GM19467 (cell line): ENCODE results near the gene BUD13.
"Not testable (repeated sequence)": the region's sequence is repeated elsewhere in the genome, so short reads cannot be mapped to it uniquely, and the experiment has no call there.

Experiments used
- ATAC-seq: cut with Tn5 transposase; IDR thresholded peaks from one replicate; pipeline ENCODE4 v1.9.1; 2021; ENCODE audit warnings: mild to moderate bottlenecking, moderate library complexity; ENCODE audit not compliant: unreplicated experiment

Gene BUD13, protein sequence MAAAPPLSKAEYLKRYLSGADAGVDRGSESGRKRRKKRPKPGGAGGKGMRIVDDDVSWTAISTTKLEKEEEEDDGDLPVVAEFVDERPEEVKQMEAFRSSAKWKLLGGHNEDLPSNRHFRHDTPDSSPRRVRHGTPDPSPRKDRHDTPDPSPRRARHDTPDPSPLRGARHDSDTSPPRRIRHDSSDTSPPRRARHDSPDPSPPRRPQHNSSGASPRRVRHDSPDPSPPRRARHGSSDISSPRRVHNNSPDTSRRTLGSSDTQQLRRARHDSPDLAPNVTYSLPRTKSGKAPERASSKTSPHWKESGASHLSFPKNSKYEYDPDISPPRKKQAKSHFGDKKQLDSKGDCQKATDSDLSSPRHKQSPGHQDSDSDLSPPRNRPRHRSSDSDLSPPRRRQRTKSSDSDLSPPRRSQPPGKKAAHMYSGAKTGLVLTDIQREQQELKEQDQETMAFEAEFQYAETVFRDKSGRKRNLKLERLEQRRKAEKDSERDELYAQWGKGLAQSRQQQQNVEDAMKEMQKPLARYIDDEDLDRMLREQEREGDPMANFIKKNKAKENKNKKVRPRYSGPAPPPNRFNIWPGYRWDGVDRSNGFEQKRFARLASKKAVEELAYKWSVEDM

DNA sequence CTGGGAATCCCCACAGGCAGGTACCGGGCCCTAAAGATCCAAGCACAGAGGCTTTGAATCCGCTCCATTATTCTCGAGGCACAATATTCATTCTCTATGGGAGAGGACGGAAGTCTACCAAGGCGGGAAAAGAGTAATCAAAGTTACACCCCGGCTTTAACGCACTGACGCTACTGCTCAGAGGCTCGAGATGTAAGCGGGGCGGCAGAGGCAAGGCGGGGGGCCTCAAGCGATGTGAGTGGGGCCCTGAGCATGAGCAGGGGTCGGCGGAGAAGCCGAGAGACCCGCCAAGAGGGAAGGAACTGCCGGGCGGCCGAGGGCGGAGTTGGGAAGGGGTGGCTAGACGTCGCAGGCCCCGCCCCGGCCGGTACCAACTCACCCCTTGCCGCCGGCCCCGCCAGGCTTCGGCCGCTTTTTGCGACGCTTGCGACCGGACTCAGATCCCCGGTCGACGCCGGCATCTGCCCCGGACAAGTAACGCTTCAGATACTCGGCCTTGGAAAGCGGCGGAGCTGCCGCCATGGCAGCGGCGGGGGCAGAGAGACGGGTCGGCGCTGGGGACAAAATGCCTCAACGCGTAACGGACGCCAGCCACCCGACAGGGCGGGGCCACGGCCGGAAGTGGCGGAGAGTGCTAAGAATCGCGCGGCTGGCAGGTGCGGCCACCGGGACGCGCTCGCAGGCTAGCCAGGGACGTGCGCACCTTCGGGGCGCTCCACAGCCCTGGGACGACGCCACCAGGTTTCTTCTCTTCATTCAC lies at the start of gene BUD13:
Gene BUD13 (minus strand): TSS at position 545 of the 760 bp plus-strand sequence. CDS start 23 bp downstream, at position 522.
- ATAC-seq: peak; percentile 84

DNA sequence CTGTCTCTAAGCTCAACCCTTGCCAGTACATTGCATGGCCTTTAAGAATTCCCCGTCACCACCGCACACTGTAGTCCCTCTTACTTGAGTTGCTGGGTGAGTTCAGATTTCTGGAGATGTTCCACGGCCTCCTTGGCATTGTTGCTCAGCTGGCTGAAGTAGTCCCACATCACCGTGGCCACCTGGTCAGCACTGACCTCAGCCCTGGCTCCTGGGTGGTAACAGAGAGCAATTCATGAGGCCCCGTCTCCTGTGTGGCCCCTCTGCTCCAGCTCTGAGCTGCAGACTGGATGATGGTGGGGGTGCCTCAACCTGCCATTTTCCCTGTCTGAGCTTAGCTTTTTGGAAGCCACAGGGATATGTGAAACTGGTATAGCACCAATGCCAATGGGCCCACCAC lies 49.8 kb upstream of the BUD13 start:
- no peak for ATAC-seq

DNA sequence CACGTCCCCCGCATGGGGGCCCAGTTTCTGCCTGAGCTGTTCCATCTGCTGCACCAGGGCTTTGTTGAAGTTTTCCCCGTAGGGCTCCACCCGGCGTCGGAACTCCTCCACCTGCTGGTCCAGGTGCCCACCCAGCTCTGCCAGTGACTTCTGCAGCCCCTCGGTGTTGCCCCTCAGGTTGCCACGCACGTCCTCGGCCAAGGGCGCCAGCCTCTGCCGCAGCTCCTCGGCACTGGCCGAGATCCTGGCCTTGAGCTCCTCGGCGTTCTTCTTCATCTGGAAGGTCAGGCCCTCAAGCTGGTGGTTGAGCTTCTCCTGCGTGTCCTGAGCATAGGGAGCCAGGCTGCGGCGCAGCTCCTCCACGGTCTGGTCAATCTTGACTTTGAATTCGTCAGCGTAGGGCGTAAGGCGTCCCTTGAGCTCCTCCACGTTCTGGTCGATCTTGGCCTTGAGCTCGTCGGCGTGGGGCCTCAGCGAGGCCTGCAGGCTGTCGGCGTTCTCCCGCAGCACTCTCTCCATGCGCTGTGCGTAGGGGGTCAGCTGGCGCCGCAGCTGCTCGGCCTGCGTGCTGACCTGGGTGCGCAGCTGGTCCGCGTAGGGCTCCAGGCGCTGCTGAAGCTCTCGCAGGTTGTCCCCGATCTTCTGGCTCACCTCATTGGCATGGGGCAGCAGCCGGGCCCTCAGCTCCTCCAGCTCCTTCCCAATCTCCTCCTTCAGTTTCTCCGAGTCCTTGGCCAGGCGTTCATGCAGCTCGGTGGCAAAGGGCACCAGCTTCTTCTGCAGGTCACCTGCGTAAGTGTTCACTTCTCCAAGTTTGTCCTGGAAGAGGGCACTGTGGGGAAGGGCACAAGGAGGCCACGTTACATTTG lies 48.5 kb upstream of the BUD13 start:
- ATAC-seq: no peak

DNA sequence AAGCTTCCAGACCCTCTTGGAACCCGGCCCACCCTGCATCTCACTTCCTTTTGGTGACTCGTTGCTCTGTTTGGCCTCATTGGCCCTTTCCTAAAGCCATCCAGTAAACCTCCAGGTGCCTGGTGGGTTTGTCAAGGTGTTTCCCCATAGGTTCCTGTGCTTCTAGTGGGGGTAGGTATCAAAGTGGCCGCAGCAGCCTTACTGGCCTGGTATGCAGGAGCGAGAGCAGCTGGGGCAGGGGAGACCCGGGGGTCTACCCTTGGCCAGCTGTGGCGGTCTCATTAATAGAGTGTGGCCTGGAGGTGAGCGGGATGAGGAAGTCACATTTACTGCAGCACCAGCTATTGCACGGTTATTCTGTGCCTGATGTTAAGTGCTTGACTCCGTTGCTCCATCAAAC lies 46.3 kb upstream of the BUD13 start:
- ATAC-seq: no peak

DNA sequence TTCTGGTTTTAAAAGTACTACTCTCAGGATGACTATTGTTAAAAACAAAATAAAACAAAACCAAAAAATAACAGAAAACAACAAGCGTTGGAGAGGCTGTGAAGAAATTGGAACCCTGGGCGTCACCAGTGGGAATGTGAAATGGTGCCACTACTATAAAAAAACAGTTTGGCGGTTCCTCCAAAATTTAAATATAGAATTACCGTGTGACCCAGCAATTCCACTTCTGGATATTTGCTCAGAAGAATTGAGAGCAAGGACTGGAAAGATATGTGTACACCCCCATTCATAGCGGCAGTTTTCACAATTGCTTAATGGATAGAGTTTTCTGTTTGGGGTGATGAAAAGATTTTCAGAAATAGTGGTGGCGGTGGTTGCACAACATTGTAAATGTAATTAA lies 41.7 kb upstream of the BUD13 start:
- ATAC-seq: no peak

DNA sequence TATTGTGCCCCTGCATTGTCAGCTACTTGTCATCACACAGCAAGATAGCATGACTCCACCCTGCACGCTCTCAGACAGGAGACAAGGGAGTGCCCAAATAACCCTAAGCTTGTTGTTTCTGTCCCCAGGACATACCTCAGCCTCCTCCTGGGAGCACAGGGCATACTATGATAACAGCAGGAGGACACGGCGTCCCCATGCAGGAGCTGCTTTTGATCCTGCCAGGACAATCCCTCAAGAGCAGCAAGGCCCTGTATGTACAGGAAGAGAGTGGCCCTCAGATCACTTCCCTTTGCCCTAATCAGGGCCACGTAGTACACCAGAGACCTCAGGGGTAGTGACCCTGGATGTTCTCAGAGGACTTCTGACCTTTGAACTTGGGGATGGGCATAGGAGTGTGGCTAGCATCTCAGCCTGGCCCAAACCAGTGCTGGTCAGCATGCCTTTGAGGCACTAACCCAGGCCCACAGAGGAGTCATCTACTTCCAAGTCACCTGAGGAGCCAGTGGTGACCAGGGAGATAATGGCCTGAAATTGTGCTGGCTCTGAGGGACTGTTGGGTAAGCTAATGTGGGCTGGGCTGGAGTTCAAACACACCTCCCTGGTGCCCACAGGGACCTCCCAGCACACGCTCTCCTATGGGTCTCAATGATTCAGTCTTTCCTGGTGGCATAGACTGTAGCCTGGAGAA lies 41.1 kb upstream of the BUD13 start:
- ATAC-seq: no peak

DNA sequence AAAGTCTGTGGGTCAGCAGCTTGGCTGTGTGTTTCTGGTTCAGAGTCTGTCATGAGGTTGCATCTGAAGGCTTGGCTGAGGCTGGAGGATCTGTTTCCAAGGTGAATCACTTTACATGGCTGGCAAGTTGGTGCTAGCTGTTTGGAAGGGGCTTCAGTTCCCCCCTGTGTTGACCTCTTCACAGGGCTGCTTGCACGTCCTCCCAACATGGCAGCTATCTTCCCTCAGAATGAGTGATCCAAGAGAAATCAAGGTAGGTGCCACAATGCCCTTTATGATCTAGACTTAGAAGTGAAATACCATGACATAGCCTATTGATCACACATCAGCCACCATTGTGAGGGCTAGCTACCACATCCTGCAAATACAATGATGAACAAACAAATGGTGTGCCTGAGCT lies 40.4 kb upstream of the BUD13 start:
- ATAC-seq: no peak

DNA sequence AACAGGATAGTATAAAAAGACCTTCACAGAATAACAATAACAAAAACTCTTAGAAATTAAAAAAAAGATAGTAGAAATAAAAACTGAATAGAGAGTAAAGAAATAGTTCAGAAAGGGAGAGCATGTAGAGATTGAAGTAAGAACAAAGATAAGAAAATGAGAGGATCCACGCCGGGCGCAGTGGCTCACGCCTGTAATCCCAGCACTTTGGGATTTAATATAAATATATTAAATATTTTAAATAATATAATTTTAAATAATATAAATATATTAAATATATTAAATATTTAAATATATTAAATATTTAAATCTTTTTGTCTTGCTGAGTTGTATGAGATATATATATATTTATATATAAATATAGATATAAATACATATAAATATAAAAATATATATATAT lies 39.3 kb upstream of the BUD13 start:
- no peak for ATAC-seq

DNA sequence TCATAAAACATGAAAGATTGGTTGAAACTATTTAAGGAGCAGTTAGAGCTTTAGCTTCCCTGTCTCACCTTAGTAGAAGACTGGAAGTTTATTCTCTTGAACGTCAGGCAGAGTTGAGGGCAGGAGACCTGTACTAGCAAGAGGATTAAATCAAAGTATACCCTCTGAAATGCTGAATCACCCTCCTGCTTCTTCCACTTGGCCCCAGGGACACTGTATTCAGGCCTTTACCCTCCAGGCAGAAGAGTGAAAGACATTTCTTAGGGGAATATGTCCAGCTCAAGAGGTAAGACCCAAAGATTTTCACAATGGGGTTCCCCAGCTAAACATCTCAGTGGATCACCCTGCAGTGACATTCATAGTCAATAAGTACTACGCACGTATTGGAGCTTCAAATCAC lies 38.4 kb upstream of the BUD13 start:
- ATAC-seq: no peak

DNA sequence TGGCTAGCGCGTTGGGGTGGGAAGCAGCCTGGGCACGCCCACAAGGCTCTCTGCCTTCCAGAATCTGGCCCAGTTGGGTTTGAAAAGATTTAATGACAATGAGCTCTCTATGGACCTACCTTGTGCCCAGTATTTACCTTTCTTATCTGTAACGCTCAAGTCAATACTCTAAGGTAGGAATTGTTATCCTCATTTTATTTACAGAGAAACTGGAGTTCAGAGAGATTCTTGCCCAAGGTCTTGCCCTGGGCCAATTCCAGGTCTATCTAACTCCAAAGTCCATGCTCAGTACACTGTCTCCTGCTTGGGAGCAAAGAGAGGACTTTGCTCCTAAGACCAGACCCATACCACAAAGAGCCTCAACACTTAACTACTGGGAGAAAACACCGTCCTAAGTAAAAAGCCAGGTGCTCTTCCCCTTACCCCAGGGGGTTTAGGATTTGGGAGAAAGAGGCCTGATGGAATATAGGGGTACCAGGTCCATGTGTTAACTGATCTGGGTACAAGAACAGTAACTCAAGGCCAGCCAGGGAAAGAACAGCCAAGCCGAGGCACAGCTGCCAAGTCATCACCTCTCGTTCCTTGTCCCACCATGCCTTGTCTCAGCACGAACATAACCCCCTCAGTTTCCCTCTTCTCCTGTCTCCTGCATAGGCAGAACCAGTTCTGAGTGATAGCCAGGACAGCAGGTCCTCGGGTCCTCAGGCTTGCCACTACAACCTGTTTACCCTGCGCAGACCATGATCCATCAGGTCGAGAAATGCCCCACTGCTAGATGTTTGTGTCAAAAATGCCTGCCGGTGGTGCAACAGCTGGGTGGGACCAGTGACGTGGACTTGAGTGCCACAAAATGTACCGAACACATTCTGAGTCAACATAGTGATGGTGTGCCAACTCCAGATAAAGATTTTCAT lies 35.7 kb upstream of the BUD13 start:
- no peak for ATAC-seq

DNA sequence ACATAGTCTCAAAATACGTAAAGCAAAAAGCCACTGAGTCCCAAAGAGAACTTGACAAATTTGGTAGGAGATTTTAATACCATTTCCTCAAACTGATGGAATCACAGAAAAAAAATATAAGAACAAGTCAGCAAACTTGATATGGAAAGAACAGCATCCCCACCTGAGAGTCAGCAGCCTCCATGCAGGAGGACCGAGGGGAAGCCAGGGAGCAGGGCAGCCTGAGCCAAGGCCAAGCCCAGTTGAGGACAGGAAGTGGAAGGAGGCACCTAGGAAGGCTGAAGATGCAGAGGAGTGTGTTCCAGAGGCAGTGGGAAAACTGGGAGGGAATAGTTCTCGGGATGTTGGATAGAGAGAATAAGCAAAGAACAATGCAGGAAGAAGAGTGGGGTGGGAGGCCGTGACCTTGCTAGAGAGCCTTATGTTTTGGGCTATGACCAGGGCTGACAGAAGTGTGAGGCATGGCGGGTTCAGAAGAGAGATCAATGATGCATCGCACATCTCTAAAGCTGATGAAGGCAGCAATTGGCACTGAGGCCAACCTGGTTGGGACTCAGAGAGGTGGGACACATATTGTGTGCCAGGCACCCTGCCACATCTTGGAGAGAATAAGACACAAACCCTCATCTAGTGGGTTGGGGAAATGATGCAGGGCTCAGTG lies 34.9 kb upstream of the BUD13 start:
- ATAC-seq: no peak

DNA sequence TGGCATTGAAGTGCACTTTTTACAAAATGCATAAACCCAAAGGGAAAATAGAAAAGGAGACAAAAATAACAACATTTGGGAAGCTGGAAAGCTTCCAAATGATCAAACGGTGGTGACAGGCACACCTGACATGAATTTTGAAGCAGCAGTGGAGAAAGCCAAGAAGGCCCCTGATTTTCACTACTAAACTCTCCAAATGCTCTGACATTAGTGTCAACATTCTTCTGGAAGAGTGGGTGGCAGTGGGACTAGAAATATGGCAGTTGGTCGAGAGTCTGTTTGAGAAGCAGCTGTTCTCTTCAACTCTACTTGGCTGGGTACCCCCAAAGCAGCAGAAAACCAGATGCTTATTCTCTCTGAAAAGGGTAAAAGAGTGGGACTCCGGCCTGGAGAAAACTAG lies 31.2 kb upstream of the BUD13 start:
- no peak for ATAC-seq

DNA sequence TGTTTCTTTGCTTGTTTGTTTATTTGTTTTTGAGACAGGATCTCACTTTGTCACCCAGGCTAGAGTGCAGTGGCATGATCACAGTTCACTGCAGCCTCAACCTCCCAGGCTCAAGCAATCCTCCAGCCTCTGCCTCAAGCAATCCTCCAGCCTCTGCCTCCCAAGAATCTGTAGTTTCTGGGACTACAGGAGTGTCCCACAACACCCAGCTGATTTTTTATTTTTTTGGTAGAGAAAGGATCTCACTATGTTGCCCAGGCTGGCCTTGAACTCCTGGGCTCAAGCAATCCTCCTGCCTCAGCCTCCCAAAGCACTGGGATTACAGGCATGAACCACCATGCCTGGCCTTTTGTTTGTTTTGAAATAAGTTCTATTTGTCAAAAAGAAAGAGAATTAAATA lies 28.9 kb upstream of the BUD13 start:
- not testable (repeated sequence) for ATAC-seq

DNA sequence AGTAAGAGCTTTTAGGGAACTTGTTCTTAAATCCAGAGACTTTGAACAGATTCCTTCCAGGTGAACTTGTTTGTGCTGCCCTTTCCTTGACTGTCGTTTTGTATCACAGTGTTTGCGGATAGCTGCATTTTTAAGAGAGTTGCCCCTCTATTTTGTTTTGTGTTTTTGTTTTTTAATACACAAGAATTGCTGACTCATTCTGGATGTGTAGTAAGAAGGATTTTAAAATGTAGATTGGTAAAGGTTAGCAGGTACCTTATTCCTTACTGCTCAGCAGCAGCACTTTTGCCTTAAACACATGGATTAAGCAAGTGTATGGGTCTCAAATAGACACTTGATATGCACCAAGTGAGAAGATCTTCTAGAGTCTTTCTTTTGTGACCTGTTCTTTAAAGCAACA lies 27.8 kb upstream of the BUD13 start:
- ATAC-seq: no peak

DNA sequence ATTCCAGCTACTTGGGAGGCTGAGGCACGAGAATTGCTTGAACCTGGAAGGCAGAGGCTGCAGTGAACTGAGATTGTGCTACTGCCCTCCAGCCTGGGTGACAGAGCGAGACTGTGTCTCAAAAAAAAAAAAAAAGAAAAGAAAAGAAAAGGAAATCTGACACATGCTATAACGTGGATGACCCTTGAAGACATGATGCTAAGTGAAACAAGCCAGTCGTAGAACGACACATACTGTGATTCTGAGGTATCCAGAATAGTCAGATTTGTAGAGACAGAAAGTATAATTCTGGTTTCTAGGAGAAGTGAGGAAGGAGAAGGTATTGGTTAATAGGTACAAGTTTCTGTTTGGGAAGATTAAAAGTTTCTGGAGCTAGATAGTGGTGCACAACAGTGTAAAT lies 25.6 kb upstream of the BUD13 start:
- ATAC-seq: no peak

DNA sequence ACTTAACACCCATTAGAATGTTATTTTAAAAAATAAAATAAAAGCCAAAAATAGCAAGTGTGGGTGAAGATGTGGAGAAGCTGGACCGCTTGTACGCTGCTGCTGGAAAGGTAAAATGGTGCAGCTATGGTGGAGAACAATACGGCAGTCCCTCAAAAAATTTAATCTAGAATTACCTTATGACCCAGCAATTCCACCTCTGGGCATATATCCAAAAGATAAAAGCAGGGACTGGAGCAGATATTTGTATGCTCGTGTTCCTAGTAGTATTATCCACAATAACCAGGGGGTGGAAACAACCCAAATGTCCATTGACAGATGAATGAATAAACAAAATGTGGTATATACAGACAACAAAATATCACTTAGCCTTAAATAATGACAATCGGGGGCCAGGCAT lies 25.0 kb upstream of the BUD13 start:
- ATAC-seq: no peak

DNA sequence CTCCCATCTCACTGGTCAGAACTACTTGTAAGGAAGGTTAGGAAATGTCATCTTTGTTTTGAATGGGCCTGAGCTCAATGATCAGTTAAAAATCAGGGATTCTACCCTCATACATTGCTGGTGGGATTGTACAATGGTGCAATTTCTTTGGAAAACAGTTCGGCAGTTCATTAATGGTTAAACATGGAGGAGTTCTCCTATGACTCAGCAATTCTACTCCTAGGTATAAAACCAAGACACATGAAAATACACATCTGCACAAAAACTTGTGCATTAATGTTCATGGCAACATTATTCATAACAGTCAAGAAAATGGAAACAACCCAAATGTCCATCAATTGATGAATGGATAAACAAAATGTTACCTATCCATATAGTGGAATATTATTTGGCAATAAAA lies 23.8 kb upstream of the BUD13 start:
- no peak for ATAC-seq

DNA sequence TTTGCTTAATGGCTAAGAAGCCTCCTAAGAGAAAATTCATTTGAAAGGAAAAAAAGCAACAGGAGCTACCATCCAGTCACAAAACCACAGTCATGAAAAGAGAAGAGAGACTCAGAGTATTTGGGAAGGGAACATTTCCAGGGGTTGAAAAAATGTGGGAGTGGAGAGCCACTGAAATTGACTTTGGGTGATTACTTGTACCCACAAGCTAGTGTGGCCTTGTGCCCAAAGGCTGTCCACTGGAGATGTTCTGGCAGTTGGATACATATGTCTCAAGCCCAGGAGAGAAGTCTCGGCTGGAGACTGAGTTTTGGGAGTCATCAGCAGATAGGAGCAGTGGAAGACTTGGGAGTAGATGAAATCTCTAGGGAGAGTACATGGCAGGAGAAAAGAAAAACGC lies 22.1 kb upstream of the BUD13 start:
- no peak for ATAC-seq

DNA sequence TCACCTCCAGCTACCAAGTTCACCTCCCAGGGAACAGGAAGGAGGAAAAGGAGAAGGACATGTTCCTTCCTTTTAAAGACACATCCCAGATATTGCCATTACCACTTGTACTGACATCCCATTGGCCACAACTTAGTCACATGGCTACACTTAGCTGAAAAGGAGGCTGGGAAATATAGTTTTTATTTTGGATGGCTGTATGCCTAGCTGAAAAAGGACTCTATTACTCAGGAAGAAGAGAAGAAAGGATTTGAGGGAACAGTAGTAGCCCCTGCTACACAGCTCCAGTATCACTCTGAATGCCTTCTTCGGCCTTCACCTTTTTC lies 20.9 kb upstream of the BUD13 start:
- no peak for ATAC-seq
